GM19239 (cell line): ENCODE measurements around the gene ZACN.

Source experiments
- DNase-seq: peaks from one replicate; pipeline ENCODE4 v3.0.0; 2011; ENCODE audit warnings: low spot score; ENCODE audit not compliant: insufficient read length
- FAIRE-seq: peaks from 2 replicates; lab custom pipeline; 2011; peaks lifted over from hg19 to GRCh38; lab: Jason Lieb, UNC

Gene ZACN

GRCh38 chr17:76080768-76081287 is 1.8 kb downstream of the ZACN start:
- no peak for FAIRE-seq
- DNase-seq = no peak

GRCh38 chr17:76081295-76082210 is 2.6 kb downstream of the ZACN start:
- DNase-seq (no peak), FAIRE-seq (no peak)

GRCh38 chr17:76082326-76083251 is 3.6 kb downstream of the ZACN start:
- DNase-seq = no peak
- no peak for FAIRE-seq

GRCh38 chr17:76083536-76084182 is 4.7 kb downstream of the ZACN start:
- DNase-seq = no peak
- FAIRE-seq = no peak

GRCh38 chr17:76085066-76085730 is 6.2 kb downstream of the ZACN start:
- FAIRE-seq (no peak), DNase-seq (no peak)

- FAIRE-seq = no peak
- DNase-seq = no peak
Observed at GRCh38 chr17:76085731-76086366, 6.9 kb downstream of the ZACN start.

GRCh38 chr17:76086384-76086783 is 7.4 kb downstream of the ZACN start:
- DNase-seq (no peak), FAIRE-seq (no peak)

GRCh38 chr17:76087531-76087930 is 8.5 kb downstream of the ZACN start:
- FAIRE-seq (no peak), DNase-seq (no peak)

GRCh38 chr17:76088041-76088867 is 9.3 kb downstream of the ZACN start:
- DNase-seq (no peak), FAIRE-seq (no peak)

- DNase-seq (no peak), FAIRE-seq (no peak)
Observed at GRCh38 chr17:76088868-76089576, 10.0 kb downstream of the ZACN start.

GRCh38 chr17:76089680-76090516 is 10.9 kb downstream of the ZACN start:
- FAIRE-seq = no peak
- DNase-seq = no peak

- DNase-seq = no peak
- FAIRE-seq = no peak
Observed at GRCh38 chr17:76090517-76091129, 11.6 kb downstream of the ZACN start.

- DNase-seq (no peak), FAIRE-seq (no peak)
Observed at GRCh38 chr17:76091526-76092286, 12.7 kb downstream of the ZACN start.

GRCh38 chr17:76092526-76093413 is 13.8 kb downstream of the ZACN start:
- no peak for FAIRE-seq

GRCh38 chr17:76094046-76094445 is 15.1 kb downstream of the ZACN start:
- DNase-seq (no peak), FAIRE-seq (no peak)

More at GRCh38 chr17:76092526-76093413, 13.8 kb downstream of the ZACN start:
- DNase-seq = no peak
